Measurements from ENCODE around the gene OXT.
"Not testable (repeated sequence)": the region's sequence is repeated elsewhere in the genome, so short reads cannot be mapped to it uniquely, and the experiment has no call there.

The OXT gene

GRCh38 chr20:3106185-3106584 lies 34.8 kb downstream of the OXT start:
- H3K27me3 Mint-ChIP-seq, result peaks cover 5 to 7% of the 10 kb centered on the region in 2 donors
- H3K9me3 Mint-ChIP-seq, result no peaks in the 10 kb centered on the region
- no peak for DNase-seq
- peaks cover 10 to 15% of the 10 kb centered on the region in 2 donors for H3K36me3 Mint-ChIP-seq
- no peak overlapping the region for H3K4me3 Mint-ChIP-seq
- no peak for ATAC-seq (replicated peaks)
- H3K27ac Mint-ChIP-seq, result no peak overlapping the region
- peaks cover 13 to 18% of the 10 kb centered on the region in 2 donors for H3K4me1 Mint-ChIP-seq

- ATAC-seq (replicated peaks) (no peak), DNase-seq (no peak)
- H3K36me3 Mint-ChIP-seq, result peaks cover 15 to 22% of the 10 kb centered on the region in 2 donors
- H3K9me3 Mint-ChIP-seq, result no peaks in the 10 kb centered on the region
- H3K4me3 Mint-ChIP-seq, result no peak overlapping the region
- H3K27me3 Mint-ChIP-seq, result peaks cover 5 to 7% of the 10 kb centered on the region in 2 donors
- H3K27ac Mint-ChIP-seq, result no peak overlapping the region
- peaks cover 14 to 15% of the 10 kb centered on the region in 2 donors for H3K4me1 Mint-ChIP-seq
Measured at GRCh38 chr20:3106658-3107463, 35.4 kb downstream of the OXT start.

DNA sequence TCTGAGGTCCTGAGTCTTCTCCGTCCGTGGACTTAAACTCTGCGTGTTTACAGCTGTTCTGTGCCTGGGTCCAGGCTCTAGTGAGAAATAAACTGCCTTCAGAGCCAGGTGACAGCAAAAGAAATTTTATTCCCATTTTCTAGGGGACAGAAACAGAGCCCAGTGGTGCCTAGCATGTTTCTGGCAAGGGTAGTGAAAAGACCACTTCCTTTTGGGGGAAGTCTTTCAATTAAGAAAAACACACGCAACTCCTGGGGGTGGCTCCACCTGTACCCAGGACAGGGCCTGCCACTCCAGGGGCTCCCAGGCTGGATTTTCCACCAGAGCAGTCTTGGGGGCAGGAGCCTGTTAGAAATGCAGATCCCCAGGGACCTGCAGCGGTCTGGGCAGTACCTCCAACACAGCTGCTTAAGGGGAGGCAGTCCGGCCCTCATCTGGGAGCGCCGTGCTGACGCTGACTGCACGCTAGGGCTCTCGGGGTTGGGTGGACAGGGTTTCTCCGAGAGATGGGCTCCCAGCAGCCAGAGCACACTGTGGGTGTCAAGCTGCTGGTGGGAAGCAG lies 36.1 kb downstream of the OXT start:
- H3K4me1 Mint-ChIP-seq, result peaks cover 7 to 9% of the 10 kb centered on the region in 2 donors
- no peak overlapping the region for H3K4me3 Mint-ChIP-seq
- peaks cover 5 to 6% of the 10 kb centered on the region in 2 donors for H3K27me3 Mint-ChIP-seq
- peaks cover 19 to 26% of the 10 kb centered on the region in 2 donors for H3K36me3 Mint-ChIP-seq
- H3K27ac Mint-ChIP-seq, result no peak overlapping the region
- ATAC-seq (replicated peaks) (no peak), DNase-seq (no peak)
- H3K9me3 Mint-ChIP-seq, result no peaks in the 10 kb centered on the region

DNA sequence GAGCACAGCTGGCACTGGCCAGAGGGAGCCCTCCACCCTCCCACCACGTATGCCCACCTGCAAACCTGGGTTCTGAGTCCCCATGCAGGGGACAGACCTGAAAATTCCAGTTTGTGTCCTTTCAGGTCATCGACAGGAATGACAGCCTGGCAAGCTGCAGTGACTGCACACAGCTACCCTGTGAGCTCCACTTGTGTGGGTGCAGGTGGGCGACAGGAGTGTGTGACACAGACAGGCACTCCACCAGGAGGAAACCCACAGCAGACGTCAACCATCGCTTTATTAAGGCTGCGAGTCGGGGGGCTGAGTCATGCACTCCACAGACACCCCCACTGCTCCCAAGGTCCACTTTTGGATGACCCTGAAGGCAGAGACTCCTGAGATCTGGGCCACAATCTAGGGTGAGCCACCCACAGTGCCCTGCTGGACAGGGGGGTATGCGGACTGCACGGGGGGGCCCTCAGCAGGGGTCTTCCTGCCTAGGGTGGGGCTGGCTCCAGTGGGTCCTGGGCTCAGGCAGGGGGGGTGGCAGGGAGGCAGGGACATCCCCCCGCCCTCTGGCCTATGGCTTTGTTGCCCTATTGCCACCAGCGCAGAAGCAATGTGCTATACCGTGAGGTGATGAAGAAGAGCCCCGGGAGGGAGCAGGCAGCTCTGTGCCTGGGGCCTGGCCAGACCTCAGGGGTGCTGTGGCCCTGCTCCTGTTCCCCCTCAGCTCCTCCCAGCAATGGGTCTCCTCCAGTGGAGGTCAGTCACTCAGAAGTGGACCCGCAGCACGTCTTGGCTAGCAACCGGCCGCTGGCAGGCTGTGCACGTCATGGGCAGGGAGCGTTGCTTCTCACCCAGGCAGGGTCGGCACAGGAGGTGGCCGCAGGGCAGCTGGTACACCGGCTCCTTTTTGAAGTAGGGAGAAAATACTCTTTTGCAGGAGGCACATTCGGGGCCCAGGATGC lies 38.2 kb downstream of the OXT start:
- ATAC-seq (replicated peaks), result no peak

DNA sequence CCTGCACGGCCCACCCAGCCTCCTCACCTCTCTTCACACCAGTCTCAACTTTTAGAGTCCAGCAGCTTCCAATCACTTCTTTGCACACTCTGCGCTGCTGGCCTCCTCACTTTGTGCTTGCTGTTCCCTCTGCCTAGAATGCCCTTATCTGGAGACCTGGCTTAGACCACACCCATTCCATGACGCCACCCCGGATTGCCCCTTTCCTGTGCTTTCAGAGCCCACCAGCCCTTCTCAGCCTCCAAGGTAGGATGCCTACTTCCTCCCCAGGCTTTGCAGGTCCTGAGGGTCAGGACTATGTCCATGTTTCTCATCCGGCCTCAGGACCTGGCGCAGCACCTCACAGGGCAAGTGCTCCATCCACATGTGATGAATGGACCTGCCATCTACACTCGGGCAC lies 40.1 kb downstream of the OXT start:
- Mint-ChIP-seq H3K9me3 (no peaks in the 10 kb centered on the region), H3K36me3 (peaks cover 32 to 44% of the 10 kb centered on the region in 2 donors), H3K27me3 (no peaks in the 10 kb centered on the region), H3K4me1 (peaks cover 4 to 6% of the 10 kb centered on the region in 2 donors), H3K27ac (no peak overlapping the region), H3K4me3 (no peak overlapping the region)
- no peak for ATAC-seq (replicated peaks)
- no peak for DNase-seq

More for the DNA sequence above, 38.2 kb downstream of the OXT start:
- Mint-ChIP-seq H3K27ac (no peak overlapping the region), H3K9me3 (no peaks in the 10 kb centered on the region), H3K27me3 (no peaks in the 10 kb centered on the region), H3K4me1 (peaks cover 0 to 4% of the 10 kb centered on the region in 2 donors), H3K4me3 (no peak overlapping the region), H3K36me3 (peaks cover 29 to 38% of the 10 kb centered on the region in 2 donors)
- DNase-seq, result no peak

GRCh38 chr20:3111995-3112394 lies 40.6 kb downstream of the OXT start:
- ATAC-seq (replicated peaks), result no peak
- no peak for DNase-seq
- no peak overlapping the region for H3K4me3 Mint-ChIP-seq
- no peak overlapping the region for H3K27ac Mint-ChIP-seq
- H3K27me3 Mint-ChIP-seq, result no peaks in the 10 kb centered on the region
- H3K36me3 Mint-ChIP-seq, result peaks cover 31 to 43% of the 10 kb centered on the region in 2 donors
- H3K9me3 Mint-ChIP-seq, result no peaks in the 10 kb centered on the region
- peaks cover 4 to 6% of the 10 kb centered on the region in 2 donors for H3K4me1 Mint-ChIP-seq

DNA sequence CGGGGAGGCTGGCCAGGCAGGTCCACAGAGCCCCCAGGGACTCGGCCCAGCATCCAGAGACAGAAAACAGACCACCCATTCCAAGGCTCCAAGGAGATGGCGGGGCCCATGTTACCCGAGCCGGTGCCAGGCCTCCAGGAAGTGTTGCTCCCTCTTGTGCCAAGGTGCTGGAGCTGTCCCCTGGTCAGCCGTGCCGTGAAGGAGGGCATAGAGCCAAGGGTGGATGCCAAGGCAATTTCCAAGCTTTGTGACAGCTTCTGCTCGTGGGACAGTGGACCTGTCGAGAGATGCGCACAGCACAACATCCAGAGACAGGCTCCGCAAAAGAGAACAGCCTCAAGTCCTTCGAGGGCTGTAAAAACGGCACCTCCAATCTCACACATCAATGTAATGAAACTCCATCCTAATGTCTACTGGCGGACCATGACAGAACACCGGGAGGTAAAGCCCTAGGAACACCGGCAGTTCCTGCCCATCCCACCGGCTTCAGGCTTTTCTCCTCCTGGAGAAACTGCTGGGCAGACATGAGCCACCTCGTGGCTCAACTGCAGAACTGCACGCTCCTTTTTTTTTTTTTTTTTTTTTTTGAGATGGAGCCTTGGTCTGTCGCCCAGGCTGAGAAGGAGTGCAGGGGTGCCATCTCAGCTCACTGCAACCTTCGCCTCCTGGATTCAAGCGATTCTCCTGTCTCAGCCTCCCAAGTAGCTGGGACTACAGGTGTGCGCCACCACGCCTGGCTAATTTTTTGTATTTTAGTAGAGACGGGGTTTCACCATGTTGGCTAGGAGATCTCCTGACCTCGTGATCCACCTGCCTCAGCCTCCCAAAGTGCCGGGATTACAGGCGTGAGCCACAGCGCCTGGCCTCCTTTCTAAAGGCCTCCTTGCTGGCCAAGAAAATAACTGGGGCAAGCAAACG lies 44.0 kb downstream of the OXT start:
- H3K27ac Mint-ChIP-seq, result no peak overlapping the region
- H3K36me3 Mint-ChIP-seq, result peaks cover 28 to 46% of the 10 kb centered on the region in 2 donors
- H3K27me3 Mint-ChIP-seq, result no peaks in the 10 kb centered on the region
- DNase-seq (no peak), ATAC-seq (replicated peaks) (peak; percentile 39 to 57)
- H3K4me3 Mint-ChIP-seq, result no peak overlapping the region
- H3K9me3 Mint-ChIP-seq, result no peaks in the 10 kb centered on the region
- H3K4me1 Mint-ChIP-seq, result peaks cover 6% of the 10 kb centered on the region in 2 donors

DNA sequence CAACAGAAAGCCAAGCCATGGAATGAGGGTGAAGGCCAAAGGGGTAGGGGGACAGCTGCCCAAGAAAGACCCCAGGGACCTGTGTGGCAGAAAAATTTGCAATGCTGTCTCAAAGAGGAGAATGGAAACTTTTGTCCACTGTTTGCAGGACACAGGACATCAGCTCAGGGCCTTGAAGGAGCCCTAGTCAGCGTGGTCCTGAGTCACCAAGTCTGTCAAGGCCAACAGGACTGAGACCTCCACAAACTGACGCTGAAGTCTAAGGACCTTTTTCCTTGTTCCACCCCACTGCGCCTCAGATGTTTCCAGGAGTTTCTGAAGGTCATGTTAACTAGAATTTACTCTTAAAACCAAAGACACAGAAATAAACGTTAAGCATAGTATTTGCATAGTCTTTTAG lies 44.9 kb downstream of the OXT start:
- Mint-ChIP-seq H3K4me1 (peaks cover 8 to 13% of the 10 kb centered on the region in 2 donors), H3K36me3 (peaks cover 32 to 48% of the 10 kb centered on the region in 2 donors), H3K4me3 (no peak overlapping the region), H3K27ac (no peak overlapping the region), H3K9me3 (peaks cover 0 to under 1% of the 10 kb centered on the region in 2 donors), H3K27me3 (no peaks in the 10 kb centered on the region)
- ATAC-seq (replicated peaks) (no peak), DNase-seq (no peak)

GRCh38 chr20:3117839-3118379 lies 46.5 kb downstream of the OXT start:
- H3K36me3 Mint-ChIP-seq, result peaks cover 40 to 55% of the 10 kb centered on the region in 2 donors
- not testable (repeated sequence) for H3K9me3 Mint-ChIP-seq, H3K27me3 Mint-ChIP-seq, H3K27ac Mint-ChIP-seq, H3K4me3 Mint-ChIP-seq, DNase-seq
- peaks cover 5 to 15% of the 10 kb centered on the region in 2 donors for H3K4me1 Mint-ChIP-seq
- peak; percentile 77 to 82 for ATAC-seq (replicated peaks)

DNA sequence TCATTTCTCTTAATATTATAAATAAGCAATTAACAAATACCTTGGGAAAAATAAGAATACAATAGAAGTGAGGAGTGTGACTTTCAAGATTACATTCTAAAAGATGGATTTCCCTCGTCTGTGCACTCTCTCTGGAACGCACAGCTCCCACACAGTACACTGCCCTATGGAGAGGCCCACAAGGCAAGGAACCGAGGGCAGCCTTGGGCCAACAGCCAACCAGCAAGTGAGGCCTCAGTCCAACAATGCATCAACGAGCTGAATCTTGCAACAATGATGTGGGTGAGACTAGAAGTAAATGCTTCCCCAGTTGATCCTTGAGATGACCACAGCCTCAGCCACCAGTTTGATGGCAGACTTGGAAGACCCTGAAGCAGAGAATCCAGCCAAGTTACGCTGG lies 47.6 kb downstream of the OXT start:
- ATAC-seq (replicated peaks), result no peak
- Mint-ChIP-seq H3K27me3 (no peaks in the 10 kb centered on the region), H3K27ac (no peak overlapping the region), H3K4me3 (no peak overlapping the region), H3K4me1 (peaks cover 5 to 15% of the 10 kb centered on the region in 2 donors), H3K36me3 (peaks cover 36 to 54% of the 10 kb centered on the region in 2 donors), H3K9me3 (peaks cover 5 to 9% of the 10 kb centered on the region in 2 donors)
- no peak for DNase-seq

DNA sequence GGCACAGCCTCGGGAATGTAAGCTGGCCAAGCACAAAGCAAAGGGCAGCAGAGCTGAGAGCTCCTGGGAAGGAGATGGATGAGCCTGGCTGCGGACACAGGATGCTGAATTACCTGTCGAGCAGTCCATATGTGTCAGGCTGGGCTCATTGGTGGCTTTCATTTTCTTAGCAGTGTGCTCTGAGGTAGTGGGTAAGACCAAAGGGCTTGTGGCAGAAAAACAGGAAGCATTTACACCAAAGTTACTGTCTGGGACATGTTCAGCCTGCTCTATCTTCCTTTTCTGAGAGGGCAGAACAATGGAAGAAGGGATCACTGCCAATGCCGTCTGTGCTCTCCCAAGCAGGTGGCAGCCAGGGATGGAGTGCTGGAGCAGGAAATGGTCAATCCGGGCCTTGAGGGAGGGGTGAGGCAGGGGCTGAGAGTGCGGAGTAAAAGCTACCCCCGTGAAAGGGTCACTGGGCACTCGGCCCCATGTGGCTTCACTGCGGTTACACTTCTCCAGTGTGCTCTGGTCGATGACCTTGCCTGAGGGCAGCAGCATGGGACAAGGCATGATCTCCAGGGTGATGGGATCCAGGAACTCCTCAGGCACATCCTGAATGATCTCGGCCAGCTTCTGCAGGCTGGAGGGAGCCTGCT lies 50.0 kb downstream of the OXT start:
- DNase-seq (no peak), ATAC-seq (replicated peaks) (peak in 1 of 2 donors; percentile 46)
- Mint-ChIP-seq H3K27ac (no peak overlapping the region), H3K27me3 (no peaks in the 10 kb centered on the region), H3K36me3 (peaks cover 47 to 60% of the 10 kb centered on the region in 2 donors), H3K4me1 (peaks cover 5 to 8% of the 10 kb centered on the region in 2 donors), H3K4me3 (no peak overlapping the region), H3K9me3 (peaks cover 7 to 9% of the 10 kb centered on the region in 2 donors)
